ENCODE results near the gene SH3TC2.

DNA sequence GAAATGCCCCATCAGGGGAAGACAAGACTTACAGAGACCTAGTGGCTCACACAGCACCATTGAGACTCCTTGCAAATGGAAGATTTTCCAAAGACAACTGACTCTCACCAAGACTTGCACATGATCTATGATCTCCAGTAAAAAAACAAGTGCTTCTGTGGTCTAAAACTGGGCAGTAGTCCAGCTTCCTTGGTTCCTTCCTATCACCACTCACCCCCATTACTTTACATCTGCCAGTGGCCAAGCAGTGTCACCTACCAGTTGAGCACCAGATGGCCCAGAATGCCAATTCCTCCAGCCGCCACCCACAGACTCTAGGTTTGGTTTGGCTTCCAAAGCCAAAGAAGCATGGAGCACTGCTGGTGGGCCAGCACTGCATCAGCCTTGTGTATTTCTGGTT is 47.7 kb downstream of the SH3TC2 start:
- TF ChIP-seq, protein P1, sequence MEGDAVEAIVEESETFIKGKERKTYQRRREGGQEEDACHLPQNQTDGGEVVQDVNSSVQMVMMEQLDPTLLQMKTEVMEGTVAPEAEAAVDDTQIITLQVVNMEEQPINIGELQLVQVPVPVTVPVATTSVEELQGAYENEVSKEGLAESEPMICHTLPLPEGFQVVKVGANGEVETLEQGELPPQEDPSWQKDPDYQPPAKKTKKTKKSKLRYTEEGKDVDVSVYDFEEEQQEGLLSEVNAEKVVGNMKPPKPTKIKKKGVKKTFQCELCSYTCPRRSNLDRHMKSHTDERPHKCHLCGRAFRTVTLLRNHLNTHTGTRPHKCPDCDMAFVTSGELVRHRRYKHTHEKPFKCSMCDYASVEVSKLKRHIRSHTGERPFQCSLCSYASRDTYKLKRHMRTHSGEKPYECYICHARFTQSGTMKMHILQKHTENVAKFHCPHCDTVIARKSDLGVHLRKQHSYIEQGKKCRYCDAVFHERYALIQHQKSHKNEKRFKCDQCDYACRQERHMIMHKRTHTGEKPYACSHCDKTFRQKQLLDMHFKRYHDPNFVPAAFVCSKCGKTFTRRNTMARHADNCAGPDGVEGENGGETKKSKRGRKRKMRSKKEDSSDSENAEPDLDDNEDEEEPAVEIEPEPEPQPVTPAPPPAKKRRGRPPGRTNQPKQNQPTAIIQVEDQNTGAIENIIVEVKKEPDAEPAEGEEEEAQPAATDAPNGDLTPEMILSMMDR (IDR thresholded peaks at IDR 0.05 in 4 of 5, conservative IDR thresholded peaks at IDR 0.05 in 1 of 5): no peak
- TF ChIP-seq POLR2A (IDR thresholded peaks at IDR 0.05): no peak
